Vagina (tissue), 2 donors: ENCODE results near the gene MEIS1.
A peak's percentile ranks its signal among the peaks of the same experiment; 100 is the strongest.

ENCODE experiments used
- CTCF ChIP-seq, 3 experiments: fragments of 450-650 bp in 2 of 3; fragments of 200-600 bp in 1 of 3; sonication (generic) in 1 of 3; IDR thresholded peaks; one replicate each; pipeline ENCODE4 v1.5.1; 2017 to 2019; ENCODE audit warnings: antibody characterized with exemption in 3 of 3, mild to moderate bottlenecking in 2 of 3, moderate library complexity in 2 of 3
- POLR2A ChIP-seq, 2 donors: fragments of 450-650 bp; IDR thresholded peaks; one replicate each; pipeline ENCODE4 v1.6.1; 2017; ENCODE audit warnings: antibody characterized with exemption in 2 of 2, mild to moderate bottlenecking in 2 of 2, moderate library complexity in 2 of 2
- POLR2AphosphoS5 ChIP-seq, 2 donors: sonication (generic); formaldehyde crosslinking; IDR thresholded peaks; one replicate each; pipeline ENCODE4 v1.9.0; 2017; ENCODE audit warnings: antibody characterized with exemption in 2 of 2, mild to moderate bottlenecking in 2 of 2, low read depth in 1 of 2; ENCODE audit not compliant: insufficient read depth in 1 of 2

GRCh38 chr2:66428986-66429612 lies 5.8 kb upstream of the MEIS1 start:
- peak; percentile 56 to 91 (median 87) for TF ChIP-seq CTCF (IDR thresholded peaks at IDR 0.05)
- TF ChIP-seq POLR2AphosphoS5 (IDR thresholded peaks at IDR 0.05; ENCODE audit: insufficient read depth in 1 of 2, low read depth in 1 of 2), result peak in 1 of 2 donors; percentile 55
- no peak for TF ChIP-seq POLR2A (IDR thresholded peaks at IDR 0.05)
